ENCODE data around the gene SERPINI2.

SERPINI2 gene

DNA sequence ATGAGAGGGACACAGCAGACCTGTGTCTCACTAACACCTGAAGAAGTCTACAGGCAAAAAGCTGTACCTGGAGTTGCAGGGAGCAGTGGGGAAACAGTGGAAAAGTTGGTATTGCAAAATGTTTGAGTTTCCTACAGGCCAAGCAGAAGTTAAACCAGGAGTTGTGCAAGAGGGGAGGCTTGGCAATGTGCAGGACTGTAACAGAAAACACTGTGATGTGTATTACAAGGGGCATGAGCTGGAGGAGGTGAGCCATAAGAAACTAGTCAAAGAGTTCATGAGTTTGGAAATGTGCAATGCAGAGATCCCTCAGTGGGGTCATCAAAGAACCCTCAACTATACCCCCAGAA is 47.1 kb upstream of the SERPINI2 start (continued):
- TF ChIP-seq, protein P1, sequence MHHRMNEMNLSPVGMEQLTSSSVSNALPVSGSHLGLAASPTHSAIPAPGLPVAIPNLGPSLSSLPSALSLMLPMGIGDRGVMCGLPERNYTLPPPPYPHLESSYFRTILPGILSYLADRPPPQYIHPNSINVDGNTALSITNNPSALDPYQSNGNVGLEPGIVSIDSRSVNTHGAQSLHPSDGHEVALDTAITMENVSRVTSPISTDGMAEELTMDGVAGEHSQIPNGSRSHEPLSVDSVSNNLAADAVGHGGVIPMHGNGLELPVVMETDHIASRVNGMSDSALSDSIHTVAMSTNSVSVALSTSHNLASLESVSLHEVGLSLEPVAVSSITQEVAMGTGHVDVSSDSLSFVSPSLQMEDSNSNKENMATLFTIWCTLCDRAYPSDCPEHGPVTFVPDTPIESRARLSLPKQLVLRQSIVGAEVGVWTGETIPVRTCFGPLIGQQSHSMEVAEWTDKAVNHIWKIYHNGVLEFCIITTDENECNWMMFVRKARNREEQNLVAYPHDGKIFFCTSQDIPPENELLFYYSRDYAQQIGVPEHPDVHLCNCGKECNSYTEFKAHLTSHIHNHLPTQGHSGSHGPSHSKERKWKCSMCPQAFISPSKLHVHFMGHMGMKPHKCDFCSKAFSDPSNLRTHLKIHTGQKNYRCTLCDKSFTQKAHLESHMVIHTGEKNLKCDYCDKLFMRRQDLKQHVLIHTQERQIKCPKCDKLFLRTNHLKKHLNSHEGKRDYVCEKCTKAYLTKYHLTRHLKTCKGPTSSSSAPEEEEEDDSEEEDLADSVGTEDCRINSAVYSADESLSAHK (tag by site-specific recombination; IDR thresholded peaks at IDR 0.05), result no peak
- no peak for TF ChIP-seq ZNF776 (tag by site-specific recombination; IDR thresholded peaks at IDR 0.05; ENCODE audit: borderline replicate concordance)
- TF ChIP-seq ZSCAN16 (tag by site-specific recombination; IDR thresholded peaks at IDR 0.05), result no peak
- TF ChIP-seq ZNF140 (tag by site-specific recombination; IDR thresholded peaks at IDR 0.05), result no peak
- no peak for TF ChIP-seq ZNF670 (tag by site-specific recombination; IDR thresholded peaks at IDR 0.05; ENCODE audit: low read depth)
- TF ChIP-seq ZNF169 (tag by site-specific recombination; IDR thresholded peaks at IDR 0.05), result no peak
- TF ChIP-seq ZNF791 (tag by site-specific recombination; IDR thresholded peaks at IDR 0.05), result no peak
- TF ChIP-seq, protein P2, sequence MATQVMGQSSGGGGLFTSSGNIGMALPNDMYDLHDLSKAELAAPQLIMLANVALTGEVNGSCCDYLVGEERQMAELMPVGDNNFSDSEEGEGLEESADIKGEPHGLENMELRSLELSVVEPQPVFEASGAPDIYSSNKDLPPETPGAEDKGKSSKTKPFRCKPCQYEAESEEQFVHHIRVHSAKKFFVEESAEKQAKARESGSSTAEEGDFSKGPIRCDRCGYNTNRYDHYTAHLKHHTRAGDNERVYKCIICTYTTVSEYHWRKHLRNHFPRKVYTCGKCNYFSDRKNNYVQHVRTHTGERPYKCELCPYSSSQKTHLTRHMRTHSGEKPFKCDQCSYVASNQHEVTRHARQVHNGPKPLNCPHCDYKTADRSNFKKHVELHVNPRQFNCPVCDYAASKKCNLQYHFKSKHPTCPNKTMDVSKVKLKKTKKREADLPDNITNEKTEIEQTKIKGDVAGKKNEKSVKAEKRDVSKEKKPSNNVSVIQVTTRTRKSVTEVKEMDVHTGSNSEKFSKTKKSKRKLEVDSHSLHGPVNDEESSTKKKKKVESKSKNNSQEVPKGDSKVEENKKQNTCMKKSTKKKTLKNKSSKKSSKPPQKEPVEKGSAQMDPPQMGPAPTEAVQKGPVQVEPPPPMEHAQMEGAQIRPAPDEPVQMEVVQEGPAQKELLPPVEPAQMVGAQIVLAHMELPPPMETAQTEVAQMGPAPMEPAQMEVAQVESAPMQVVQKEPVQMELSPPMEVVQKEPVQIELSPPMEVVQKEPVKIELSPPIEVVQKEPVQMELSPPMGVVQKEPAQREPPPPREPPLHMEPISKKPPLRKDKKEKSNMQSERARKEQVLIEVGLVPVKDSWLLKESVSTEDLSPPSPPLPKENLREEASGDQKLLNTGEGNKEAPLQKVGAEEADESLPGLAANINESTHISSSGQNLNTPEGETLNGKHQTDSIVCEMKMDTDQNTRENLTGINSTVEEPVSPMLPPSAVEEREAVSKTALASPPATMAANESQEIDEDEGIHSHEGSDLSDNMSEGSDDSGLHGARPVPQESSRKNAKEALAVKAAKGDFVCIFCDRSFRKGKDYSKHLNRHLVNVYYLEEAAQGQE (tag by site-specific recombination; IDR thresholded peaks at IDR 0.05), result no peak
- no peak for TF ChIP-seq ZNF184 (tag by site-specific recombination; IDR thresholded peaks at IDR 0.05)
- TF ChIP-seq, protein P3, sequence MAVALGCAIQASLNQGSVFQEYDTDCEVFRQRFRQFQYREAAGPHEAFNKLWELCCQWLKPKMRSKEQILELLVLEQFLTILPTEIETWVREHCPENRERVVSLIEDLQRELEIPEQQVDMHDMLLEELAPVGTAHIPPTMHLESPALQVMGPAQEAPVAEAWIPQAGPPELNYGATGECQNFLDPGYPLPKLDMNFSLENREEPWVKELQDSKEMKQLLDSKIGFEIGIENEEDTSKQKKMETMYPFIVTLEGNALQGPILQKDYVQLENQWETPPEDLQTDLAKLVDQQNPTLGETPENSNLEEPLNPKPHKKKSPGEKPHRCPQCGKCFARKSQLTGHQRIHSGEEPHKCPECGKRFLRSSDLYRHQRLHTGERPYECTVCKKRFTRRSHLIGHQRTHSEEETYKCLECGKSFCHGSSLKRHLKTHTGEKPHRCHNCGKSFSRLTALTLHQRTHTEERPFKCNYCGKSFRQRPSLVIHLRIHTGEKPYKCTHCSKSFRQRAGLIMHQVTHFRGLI (tag by site-specific recombination; IDR thresholded peaks at IDR 0.05), result no peak
- TF ChIP-seq MEIS1 (CRISPR knock-in tag; IDR thresholded peaks at IDR 0.05; ENCODE audit: borderline replicate concordance), result no peak
- TF ChIP-seq ZNF629 (tag by site-specific recombination; IDR thresholded peaks at IDR 0.05), result no peak

DNA sequence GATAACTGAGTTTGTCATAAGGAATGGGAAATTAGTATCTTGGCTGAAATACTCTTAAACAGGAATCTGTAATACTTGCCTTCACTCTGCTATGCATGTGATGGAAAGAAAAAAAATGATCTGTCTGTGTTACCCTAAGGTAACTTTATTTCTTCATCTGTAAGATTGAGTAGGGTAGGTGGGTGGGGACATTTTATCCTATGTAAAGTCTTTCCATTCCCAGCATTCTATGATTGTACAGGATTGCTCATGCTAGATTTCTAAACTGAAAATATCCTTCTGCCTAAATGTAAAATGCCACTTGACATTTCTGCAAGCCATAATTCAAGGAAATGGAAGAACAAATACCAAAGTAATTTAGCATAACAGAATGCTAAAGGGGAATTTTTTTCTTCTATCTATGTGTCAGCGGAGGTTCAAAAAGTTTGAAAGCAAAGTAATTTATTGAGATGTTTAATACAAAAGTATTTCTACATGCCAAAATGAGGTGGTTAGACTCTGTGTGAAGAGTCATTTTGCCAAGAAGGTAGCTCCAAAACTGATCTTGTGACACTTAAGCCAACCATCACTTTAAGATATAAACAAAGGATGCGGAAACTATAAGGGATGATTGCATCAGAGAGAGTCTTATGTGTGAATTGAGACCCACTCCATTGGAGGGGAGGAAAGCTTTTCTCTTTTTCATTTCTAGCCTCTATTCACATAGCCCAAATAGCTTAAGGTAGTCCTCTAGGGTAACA is 46.6 kb upstream of the SERPINI2 start:
- Histone ChIP-seq H3K36me3 (ENCODE audit: control insufficient read depth in 2 of 2, insufficient read depth in 1 of 2, low read length in 2 of 2) (no peaks in the 10 kb centered on the region), H3K4me1 (ENCODE audit: control insufficient read depth, insufficient read depth, low read length) (no peaks in the 10 kb centered on the region), H3K9me3 (ENCODE audit: control insufficient read depth, insufficient read depth, low read depth, low read length) (no peaks in the 10 kb centered on the region), H3K4me3 (ENCODE audit: low read depth, low read length) (no peak overlapping the region), H3K27ac (ENCODE audit: extremely low read depth, low read depth, low read length) (no peak overlapping the region)
- TF ChIP-seq, protein P4, sequence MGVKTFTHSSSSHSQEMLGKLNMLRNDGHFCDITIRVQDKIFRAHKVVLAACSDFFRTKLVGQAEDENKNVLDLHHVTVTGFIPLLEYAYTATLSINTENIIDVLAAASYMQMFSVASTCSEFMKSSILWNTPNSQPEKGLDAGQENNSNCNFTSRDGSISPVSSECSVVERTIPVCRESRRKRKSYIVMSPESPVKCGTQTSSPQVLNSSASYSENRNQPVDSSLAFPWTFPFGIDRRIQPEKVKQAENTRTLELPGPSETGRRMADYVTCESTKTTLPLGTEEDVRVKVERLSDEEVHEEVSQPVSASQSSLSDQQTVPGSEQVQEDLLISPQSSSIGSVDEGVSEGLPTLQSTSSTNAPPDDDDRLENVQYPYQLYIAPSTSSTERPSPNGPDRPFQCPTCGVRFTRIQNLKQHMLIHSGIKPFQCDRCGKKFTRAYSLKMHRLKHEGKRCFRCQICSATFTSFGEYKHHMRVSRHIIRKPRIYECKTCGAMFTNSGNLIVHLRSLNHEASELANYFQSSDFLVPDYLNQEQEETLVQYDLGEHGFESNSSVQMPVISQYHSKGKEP (tag by site-specific recombination; IDR thresholded peaks at IDR 0.05), result no peak
- no peak for TF ChIP-seq ZNF10 (tag by site-specific recombination; IDR thresholded peaks at IDR 0.05)
- TF ChIP-seq ZNF311 (tag by site-specific recombination; IDR thresholded peaks at IDR 0.05; ENCODE audit: borderline replicate concordance), result no peak
- ChIA-PET POLR2A (no interaction called here), CTCF (no interaction called here)

All from HEK293 (cell line).